GM06990 (cell line): Measurements from ENCODE around the gene ONECUT1.
A peak's percentile ranks its signal among the peaks of the same experiment; 100 is the strongest.

Source experiments
- DNase-seq: peaks from one replicate; pipeline ENCODE4 v3.0.0-alpha.2; 2011; ENCODE audit not compliant: insufficient read length; ENCODE audit errors: extremely low read depth
- H3K27me3 ChIP-seq: replicated peaks from 2 replicates; pipeline ENCODE4 v1.6.0; 2011; ENCODE audit warnings: low read length; ENCODE audit not compliant: control insufficient read depth, insufficient read depth
- H3K36me3 ChIP-seq: 2 replicates; pipeline ENCODE4 v1.5.1; 2011; ENCODE audit warnings: low read length; ENCODE audit not compliant: control insufficient read depth, insufficient read depth
- H3K4me3 ChIP-seq: replicated peaks from 2 replicates; pipeline ENCODE4 v1.5.1; 2011; ENCODE audit warnings: low read depth, mild to moderate bottlenecking, control low read depth, low read length
- TF ChIP-seq, protein P1 (sequence below): IDR thresholded peaks from 2 replicates; pipeline ENCODE4 v1.5.1; 2011; ENCODE audit warnings: low read length, control low read depth, mild to moderate bottlenecking, inconsistent platforms; ENCODE audit not compliant: insufficient read depth, poor library complexity, severe bottlenecking

ONECUT1 gene

DNA sequence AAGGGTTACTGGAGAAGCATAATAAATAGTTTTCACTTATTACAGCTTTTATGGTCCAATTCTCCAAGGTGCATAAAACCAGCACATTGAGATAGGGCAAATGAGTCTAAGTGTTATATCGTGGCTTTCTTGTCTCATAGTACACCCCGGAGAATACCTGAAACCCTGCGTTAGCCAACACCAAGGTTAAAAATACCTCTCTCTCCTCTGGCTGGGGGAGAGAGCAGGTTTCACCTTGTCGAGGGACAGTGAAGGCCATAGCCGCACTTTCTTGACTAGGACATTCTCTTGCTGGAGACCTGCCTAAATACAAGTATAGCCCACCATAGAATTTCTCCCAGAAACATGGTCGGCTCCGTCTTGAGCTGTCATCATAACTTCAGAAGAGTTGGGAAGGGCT is 59.5 kb downstream of the ONECUT1 start:
- Histone ChIP-seq H3K36me3 (no peaks in the 10 kb centered on the region), H3K4me3 (no peak overlapping the region), H3K27me3 (no peaks in the 10 kb centered on the region)
- DNase-seq, result no peak
- TF ChIP-seq, protein P1, sequence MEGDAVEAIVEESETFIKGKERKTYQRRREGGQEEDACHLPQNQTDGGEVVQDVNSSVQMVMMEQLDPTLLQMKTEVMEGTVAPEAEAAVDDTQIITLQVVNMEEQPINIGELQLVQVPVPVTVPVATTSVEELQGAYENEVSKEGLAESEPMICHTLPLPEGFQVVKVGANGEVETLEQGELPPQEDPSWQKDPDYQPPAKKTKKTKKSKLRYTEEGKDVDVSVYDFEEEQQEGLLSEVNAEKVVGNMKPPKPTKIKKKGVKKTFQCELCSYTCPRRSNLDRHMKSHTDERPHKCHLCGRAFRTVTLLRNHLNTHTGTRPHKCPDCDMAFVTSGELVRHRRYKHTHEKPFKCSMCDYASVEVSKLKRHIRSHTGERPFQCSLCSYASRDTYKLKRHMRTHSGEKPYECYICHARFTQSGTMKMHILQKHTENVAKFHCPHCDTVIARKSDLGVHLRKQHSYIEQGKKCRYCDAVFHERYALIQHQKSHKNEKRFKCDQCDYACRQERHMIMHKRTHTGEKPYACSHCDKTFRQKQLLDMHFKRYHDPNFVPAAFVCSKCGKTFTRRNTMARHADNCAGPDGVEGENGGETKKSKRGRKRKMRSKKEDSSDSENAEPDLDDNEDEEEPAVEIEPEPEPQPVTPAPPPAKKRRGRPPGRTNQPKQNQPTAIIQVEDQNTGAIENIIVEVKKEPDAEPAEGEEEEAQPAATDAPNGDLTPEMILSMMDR, result no peak

DNA sequence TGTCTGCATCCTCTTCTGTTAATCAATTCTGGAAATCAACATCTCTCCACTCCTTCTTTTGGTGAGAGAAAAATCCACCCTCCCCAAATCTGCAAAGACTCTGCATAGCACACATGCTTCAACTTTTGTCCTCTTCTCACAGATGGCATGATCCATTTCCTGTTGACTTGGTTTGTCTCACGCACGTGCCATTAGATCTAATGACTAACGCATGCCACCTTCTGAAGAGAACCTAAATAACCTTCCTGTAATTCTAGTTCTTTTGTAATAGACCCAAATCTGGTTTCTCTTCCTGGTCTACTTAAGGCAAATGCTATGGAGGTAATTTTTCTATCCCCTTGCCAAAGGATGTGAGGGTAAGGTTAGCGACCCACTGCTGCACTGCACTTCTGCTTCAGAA is 60.0 kb downstream of the ONECUT1 start:
- Histone ChIP-seq H3K4me3 (no peak overlapping the region), H3K36me3 (no peaks in the 10 kb centered on the region), H3K27me3 (no peaks in the 10 kb centered on the region)
- peak; percentile 43 for DNase-seq
- TF ChIP-seq, protein P1, result peak; percentile 28

- TF ChIP-seq, protein P1, result no peak
- no peaks in the 10 kb centered on the region for H3K27me3 ChIP-seq
- no peak for DNase-seq
- H3K4me3 ChIP-seq, result no peak overlapping the region
- H3K36me3 ChIP-seq, result no peaks in the 10 kb centered on the region
Observed at GRCh38 chr15:52728899-52729298, 61.2 kb downstream of the ONECUT1 start.

GRCh38 chr15:52727815-52728214 is 62.3 kb downstream of the ONECUT1 start:
- Histone ChIP-seq H3K4me3 (no peak overlapping the region), H3K27me3 (no peaks in the 10 kb centered on the region), H3K36me3 (no peaks in the 10 kb centered on the region)
- TF ChIP-seq, protein P1, result no peak
- no peak for DNase-seq

GRCh38 chr15:52726195-52726594 is 63.9 kb downstream of the ONECUT1 start:
- no peaks in the 10 kb centered on the region for H3K27me3 ChIP-seq
- TF ChIP-seq, protein P1, result no peak

GRCh38 chr15:52718551-52718950 is 71.6 kb downstream of the ONECUT1 start:
- TF ChIP-seq, protein P1, result no peak
- no peak for DNase-seq
- H3K27me3 ChIP-seq, result no peaks in the 10 kb centered on the region
- no peaks in the 10 kb centered on the region for H3K36me3 ChIP-seq
- no peak overlapping the region for H3K4me3 ChIP-seq

More at GRCh38 chr15:52726195-52726594, 63.9 kb downstream of the ONECUT1 start:
- DNase-seq, result no peak
- H3K36me3 ChIP-seq, result no peaks in the 10 kb centered on the region
- H3K4me3 ChIP-seq, result no peak overlapping the region
